Activated B cell treated with CpG ODN at 0.5 μM for 24 hours (primary cell): ENCODE measurements around the gene TBC1D10B. TPM values are rescaled to one million over a fixed set of nuclear protein-coding genes. Genes with fewer than 3 reads are reported as not detected.
"Not testable (repeated sequence)": the region's sequence is repeated elsewhere in the genome, so short reads cannot be mapped to it uniquely, and the experiment has no call there.

ENCODE experiments used
- ATAC-seq: fragments of 200-7000 bp; cut with Tn5 transposase; one replicate; pipeline ENCODE4 v1.10.0; 2021; ENCODE audit warnings: low read depth, mild to moderate bottlenecking, moderate library complexity
- CTCF ChIA-PET: fragments of 350-600 bp; sonication (Branson Sonifier 250); formaldehyde crosslinking; loops from one replicate; lab custom pipeline; 2021; ENCODE audit warnings: antibody characterized with exemption; lab: Charles Lee
- POLR2A ChIA-PET: fragments of 350-600 bp; sonication (Branson Sonifier 250); formaldehyde crosslinking; loops from one replicate; lab custom pipeline; 2021; ENCODE audit warnings: antibody characterized with exemption; lab: Charles Lee
- DNase-seq: peaks from one replicate; pipeline ENCODE4 v3.0.0; 2022
- H3K27ac Mint-ChIP-seq: one replicate; pipeline ENCODE4 v1.8.0; 2020; ENCODE audit warnings: mixed read lengths
- H3K27me3 Mint-ChIP-seq: one replicate; pipeline ENCODE4 v1.8.0; 2021; ENCODE audit warnings: mixed read lengths
- H3K36me3 Mint-ChIP-seq: one replicate; pipeline ENCODE4 v1.8.0; 2021; ENCODE audit warnings: low read depth, mixed read lengths
- H3K4me1 Mint-ChIP-seq: one replicate; pipeline ENCODE4 v1.8.0; 2021; ENCODE audit warnings: mixed read lengths
- H3K4me3 Mint-ChIP-seq: one replicate; pipeline ENCODE4 v1.8.0; 2020; ENCODE audit warnings: mild to moderate bottlenecking, mixed read lengths
- H3K9me3 Mint-ChIP-seq: one replicate; pipeline ENCODE4 v1.8.0; 2020; ENCODE audit warnings: mixed read lengths
- CTCF ChIP-seq: fragments of 200-600 bp; IDR thresholded peaks from one replicate; pipeline ENCODE4 v1.8.0; 2022; ENCODE audit warnings: antibody characterized with exemption, mild to moderate bottlenecking
- intact Hi-C: fragments of 100-400 bp; cut with micrococcal nuclease; formaldehyde crosslinking; loops from one replicate; pipeline ENCODE4 v1.15.1; 2024
- total RNA-seq: library from RNA; stranded (reverse); gene quantifications from 2 replicates; pipeline ENCODE4 v1.2.3, GENCODE V29; 2022

Gene TBC1D10B
- total RNA-seq, 1 donor from 2014 or later: 50.2 TPM

GRCh38 chr16:30342751-30343490 is 27.4 kb downstream of the TBC1D10B start:
- Mint-ChIP-seq H3K4me3 (no peak overlapping the region), H3K27ac (no peak overlapping the region), H3K4me1 (peaks cover 5% of the 10 kb centered on the region), H3K27me3 (no peaks in the 10 kb centered on the region), H3K9me3 (no peaks in the 10 kb centered on the region), H3K36me3 (peaks cover 2% of the 10 kb centered on the region)
- no peak for TF ChIP-seq CTCF
- intact Hi-C loops: no loop called here
- CTCF ChIA-PET: no interaction called here
- ATAC-seq (no peak), DNase-seq (no peak)
- POLR2A ChIA-PET: no interaction called here

GRCh38 chr16:30341971-30342370 is 28.3 kb downstream of the TBC1D10B start:
- intact Hi-C loops, H3K27me3 Mint-ChIP-seq, ATAC-seq, H3K27ac Mint-ChIP-seq, DNase-seq, H3K4me3 Mint-ChIP-seq, CTCF ChIA-PET, H3K36me3 Mint-ChIP-seq, H3K9me3 Mint-ChIP-seq: not testable (repeated sequence)
- H3K4me1 Mint-ChIP-seq: peaks cover 14% of the 10 kb centered on the region
- POLR2A ChIA-PET: interaction anchor here (0.6 kb wide), 1 partner anchor 256 kb away, joined by 4 read pairs; no protein-coding TSS in a partner anchor

- H3K36me3 Mint-ChIP-seq: peaks cover 2% of the 10 kb centered on the region
- no peaks in the 10 kb centered on the region for H3K27me3 Mint-ChIP-seq
- H3K27ac Mint-ChIP-seq: no peak overlapping the region
- TF ChIP-seq CTCF: no peak
- POLR2A ChIA-PET: no interaction called here
- peaks cover 25% of the 10 kb centered on the region for H3K4me1 Mint-ChIP-seq
- H3K4me3 Mint-ChIP-seq: no peak overlapping the region
- no peaks in the 10 kb centered on the region for H3K9me3 Mint-ChIP-seq
- CTCF ChIA-PET: no interaction called here
- intact Hi-C loops: no loop called here
- no peak for ATAC-seq
- no peak for DNase-seq
Observed at GRCh38 chr16:30340621-30341020, 29.7 kb downstream of the TBC1D10B start.

- peaks cover 30% of the 10 kb centered on the region for H3K4me1 Mint-ChIP-seq
- H3K27ac Mint-ChIP-seq, H3K27me3 Mint-ChIP-seq, H3K4me3 Mint-ChIP-seq, DNase-seq, CTCF ChIA-PET, ATAC-seq, H3K36me3 Mint-ChIP-seq, POLR2A ChIA-PET, H3K9me3 Mint-ChIP-seq: not testable (repeated sequence)
- intact Hi-C loops: loop anchor here (5.0 kb wide), 1 partner anchor 189 kb away; the partner anchor contains the start of gene ZNF768
Observed at GRCh38 chr16:30338715-30339114, 31.6 kb downstream of the TBC1D10B start.

- POLR2A ChIA-PET, H3K27me3 Mint-ChIP-seq, H3K4me3 Mint-ChIP-seq, ATAC-seq, H3K36me3 Mint-ChIP-seq, DNase-seq, H3K9me3 Mint-ChIP-seq, CTCF ChIA-PET: not testable (repeated sequence)
- Mint-ChIP-seq H3K27ac (peak overlapping the region; percentile 69), H3K4me1 (peaks cover 32% of the 10 kb centered on the region)
- intact Hi-C loops: loop anchor here (5.0 kb wide), 1 partner anchor 189 kb away; the partner anchor contains the start of gene ZNF768
Observed at GRCh38 chr16:30337964-30338357, 32.3 kb downstream of the TBC1D10B start.

- H3K4me1 Mint-ChIP-seq: peaks cover 42% of the 10 kb centered on the region
- no peaks in the 10 kb centered on the region for H3K27me3 Mint-ChIP-seq
- no peaks in the 10 kb centered on the region for H3K9me3 Mint-ChIP-seq
- TF ChIP-seq CTCF: no peak
- peaks cover 4% of the 10 kb centered on the region for H3K36me3 Mint-ChIP-seq
- DNase-seq: no peak
- CTCF ChIA-PET: interaction anchor here (0.6 to 1.1 kb wide), 2 partner anchors 74 to 297 kb away, joined by 3 read pairs; no protein-coding TSS in a partner anchor
- peak overlapping the region; percentile 82 for H3K4me3 Mint-ChIP-seq
- peak overlapping the region; percentile 83 for H3K27ac Mint-ChIP-seq
- POLR2A ChIA-PET: interaction anchor here (0.7 to 2.4 kb wide), 18 partner anchors 14 to 412 kb away, joined by 3 to 26 read pairs (median 5); partner anchors contain the start of genes CD2BP2, FBRS, PHKG2 and SEPTIN1
- ATAC-seq: no peak
- intact Hi-C loops: loop anchor here (1.0 to 5.0 kb wide), 7 partner anchors 19 to 244 kb away; partner anchors contain the start of genes CD2BP2, TBC1D10B, ZNF48 and ZNF768
Observed at GRCh38 chr16:30335598-30336474, 34.5 kb downstream of the TBC1D10B start.

- ATAC-seq (peak; percentile 76), DNase-seq (peak; percentile 85)
- peak overlapping the region; percentile 82 for H3K4me3 Mint-ChIP-seq
- not testable (repeated sequence) for H3K27me3 Mint-ChIP-seq, H3K9me3 Mint-ChIP-seq, H3K36me3 Mint-ChIP-seq
- ChIA-PET POLR2A (interaction anchor here (0.7 to 2.4 kb wide), 19 partner anchors 15 to 413 kb away, joined by 3 to 26 read pairs (median 5); partner anchors contain the start of genes CD2BP2, FBRS, PHKG2 and SEPTIN1), CTCF (interaction anchor here (1.1 kb wide), 1 partner anchor 75 kb away, joined by 3 read pairs; no protein-coding TSS in a partner anchor)
- H3K27ac Mint-ChIP-seq: peak overlapping the region; percentile 83
- intact Hi-C loops: loop anchor here (1.0 to 5.0 kb wide), 7 partner anchors 20 to 243 kb away; partner anchors contain the start of genes CD2BP2, TBC1D10B, ZNF48 and ZNF768
- H3K4me1 Mint-ChIP-seq: peaks cover 47% of the 10 kb centered on the region
Observed at GRCh38 chr16:30335028-30335597, 35.2 kb downstream of the TBC1D10B start.

GRCh38 chr16:30334473-30334989 is 35.8 kb downstream of the TBC1D10B start:
- H3K4me3 Mint-ChIP-seq: peak overlapping the region; percentile 97
- intact Hi-C loops: loop anchor here (2.0 kb wide), 1 partner anchor 72 kb away; the partner anchor contains the start of gene ZNF771
- peak overlapping the region; percentile 91 for H3K27ac Mint-ChIP-seq
- not testable (repeated sequence) for H3K9me3 Mint-ChIP-seq, H3K27me3 Mint-ChIP-seq, H3K36me3 Mint-ChIP-seq
- ATAC-seq: peak; percentile 87
- peaks cover 51% of the 10 kb centered on the region for H3K4me1 Mint-ChIP-seq
- ChIA-PET POLR2A (interaction anchor here (0.7 to 2.4 kb wide), 13 partner anchors 16 to 413 kb away, joined by 3 to 26 read pairs (median 5); partner anchors contain the start of genes CD2BP2, FBRS, PHKG2 and TBC1D10B), CTCF (interaction anchor here (1.1 kb wide), 1 partner anchor 75 kb away, joined by 3 read pairs; no protein-coding TSS in a partner anchor)
- peak; percentile 81 for DNase-seq
